H1 (cell line): ENCODE results near the gene ATP1A3. TPM values are rescaled to one million over a fixed set of nuclear protein-coding genes. Genes with fewer than 3 reads are reported as not detected.

Experiments
- CTCF ChIA-PET: fragments of 300-600 bp; sonication (Branson Sonifier 250); formaldehyde crosslinking; loops from one replicate; lab custom pipeline; 2021; ENCODE audit not compliant: partially characterized antibody; lab: Charles Lee
- POLR2A ChIA-PET: fragments of 300-600 bp; sonication (Branson Sonifier 250); formaldehyde crosslinking; loops from one replicate; lab custom pipeline; 2021; ENCODE audit warnings: inconsistent platforms; ENCODE audit not compliant: partially characterized antibody; lab: Charles Lee
- DNase-seq, 2 experiments: peaks; one replicate each; pipeline versions ENCODE4 v3.0.0 to v3.0.0-alpha.2; 2010 to 2022; ENCODE audit warnings: low spot score in 2 of 2, low read depth in 1 of 2, mixed read lengths in 1 of 2
- FAIRE-seq: peaks from 2 replicates; lab custom pipeline; 2011; peaks lifted over from hg19 to GRCh38; lab: Jason Lieb, UNC
- H2AFZ ChIP-seq: 2 replicates; pipeline ENCODE4 v1.8.1; 2012; ENCODE audit warnings: low read length, inconsistent platforms
- H2AK5ac ChIP-seq: 2 replicates; pipeline ENCODE4 v1.6.1; 2013; ENCODE audit warnings: low read depth, low read length
- H2BK120ac ChIP-seq: replicated peaks from 2 replicates; pipeline ENCODE3; 2013; ENCODE audit warnings: low read depth, low read length, inconsistent platforms
- H2BK12ac ChIP-seq: 2 replicates; pipeline ENCODE4 v1.6.1; 2013; ENCODE audit warnings: low read depth, low read length
- H2BK15ac ChIP-seq: 2 replicates; pipeline ENCODE4 v1.6.1; 2013; ENCODE audit warnings: low read length
- H2BK20ac ChIP-seq: 2 replicates; pipeline ENCODE4 v1.6.1; 2013; ENCODE audit warnings: low read length
- H2BK5ac ChIP-seq: 2 replicates; pipeline ENCODE4 v1.6.1; 2013; ENCODE audit warnings: low read depth, low read length
- H3K14ac ChIP-seq: 2 replicates; pipeline ENCODE4 v1.6.1; 2013; ENCODE audit warnings: inconsistent platforms; ENCODE audit not compliant: insufficient read length
- H3K18ac ChIP-seq: 2 replicates; pipeline ENCODE4 v1.6.1; 2013; ENCODE audit warnings: low read length; ENCODE audit errors: extremely low read depth
- H3K23ac ChIP-seq: 2 replicates; pipeline ENCODE4 v1.6.1; 2013; ENCODE audit warnings: inconsistent platforms; ENCODE audit not compliant: insufficient read length
- H3K23me2 ChIP-seq: 2 replicates; pipeline ENCODE4 v1.6.1; 2013; ENCODE audit warnings: low read depth, low read length
- H3K27ac ChIP-seq: 2 replicates; pipeline ENCODE4 v1.6.1; 2011; ENCODE audit warnings: low read depth, low read length, inconsistent platforms
- H3K27me3 ChIP-seq, 4 experiments: replicated peaks in 1 of 4; 1 replicate in 1 of 4; 2 replicates in 3 of 4; pipeline versions ENCODE4 v1.6.1 to v1.8.1; 2011 to 2013; ENCODE audit warnings: low read length in 3 of 4, mild to moderate bottlenecking in 3 of 4, inconsistent platforms in 2 of 4, mixed read lengths in 2 of 4, moderate library complexity in 1 of 4; ENCODE audit not compliant: control insufficient read depth in 3 of 4, insufficient read depth in 3 of 4; ENCODE audit errors: extremely low read depth in 1 of 4
- H3K36me3 ChIP-seq, 4 experiments: 2 replicates each; pipeline versions ENCODE4 v1.6.1 to v1.8.1; 2011 to 2013; ENCODE audit warnings: mild to moderate bottlenecking in 4 of 4, low read length in 3 of 4, moderate library complexity in 2 of 4, control low read depth in 1 of 4, inconsistent platforms in 1 of 4; ENCODE audit not compliant: insufficient read depth in 4 of 4, control insufficient read depth in 2 of 4
- H3K4ac ChIP-seq: replicated peaks from 2 replicates; pipeline ENCODE3; 2013; ENCODE audit warnings: low read length, low read depth, mixed read lengths, inconsistent platforms; ENCODE audit not compliant: insufficient read length
- H3K4me1 ChIP-seq, 4 experiments: replicated peaks in 1 of 4; 1 replicate in 1 of 4; 2 replicates in 3 of 4; pipeline versions ENCODE4 v1.6.1 to v1.8.1; 2011 to 2013; ENCODE audit warnings: low read length in 3 of 4, inconsistent platforms in 2 of 4, mixed read lengths in 1 of 4; ENCODE audit not compliant: insufficient read depth in 4 of 4, control insufficient read depth in 3 of 4
- H3K4me2 ChIP-seq, 2 experiments: 2 replicates each; pipeline versions ENCODE4 v1.6.1 to v1.8.1; 2011 to 2013; ENCODE audit warnings: low read depth in 2 of 2, low read length in 2 of 2, control low read depth in 1 of 2, inconsistent platforms in 1 of 2, mild to moderate bottlenecking in 1 of 2; ENCODE audit not compliant: insufficient read depth in 1 of 2
- H3K4me3 ChIP-seq, 4 experiments: fragments of 200-600, 300-600 bp in 1 of 4; sonication (generic), shearing (Covaris generic), sonication (Bioruptor Twin) in 1 of 4; 2 replicates each; pipeline versions ENCODE4 v1.5.1 to v1.8.1; 2011 to 2016; ENCODE audit warnings: low read length in 4 of 4, low read depth in 3 of 4, control low read depth in 2 of 4, inconsistent platforms in 2 of 4, mild to moderate bottlenecking in 2 of 4, mixed read lengths in 1 of 4, moderate library complexity in 1 of 4; ENCODE audit not compliant: insufficient read depth in 2 of 4; ENCODE audit errors: extremely low read depth in 1 of 4
- H3K56ac ChIP-seq: replicated peaks from 2 replicates; pipeline ENCODE3; 2013; ENCODE audit warnings: low read depth, mild to moderate bottlenecking, mixed read lengths, low read length, inconsistent platforms; ENCODE audit not compliant: insufficient read length
- H3K79me1 ChIP-seq: 2 replicates; pipeline ENCODE4 v1.6.1; 2013; ENCODE audit warnings: low read depth, low read length, control low read depth
- H3K79me2 ChIP-seq, 2 experiments: 2 replicates each; pipeline versions ENCODE4 v1.6.1 to v1.8.1; 2012 to 2013; ENCODE audit warnings: low read length in 2 of 2, mild to moderate bottlenecking in 2 of 2, inconsistent platforms in 1 of 2; ENCODE audit not compliant: insufficient read depth in 2 of 2, control insufficient read depth in 1 of 2
- H3K9ac ChIP-seq, 4 experiments: replicated peaks in 1 of 4; 1 replicate in 1 of 4; 2 replicates in 3 of 4; pipeline versions ENCODE4 v1.6.1 to v1.8.1; 2011 to 2013; ENCODE audit warnings: low read depth in 3 of 4, low read length in 3 of 4, control low read depth in 2 of 4, mild to moderate bottlenecking in 2 of 4, moderate library complexity in 2 of 4, inconsistent platforms in 1 of 4; ENCODE audit errors: extremely low read depth in 1 of 4
- H3K9me3 ChIP-seq, 2 experiments: 2 replicates each; pipeline versions ENCODE4 v1.6.1 to v1.8.1; 2012 to 2013; ENCODE audit warnings: mild to moderate bottlenecking in 2 of 2, moderate library complexity in 2 of 2, control low read depth in 1 of 2, inconsistent platforms in 1 of 2, low read depth in 1 of 2, low read length in 1 of 2, mixed read lengths in 1 of 2; ENCODE audit not compliant: insufficient read depth in 2 of 2
- H4K20me1 ChIP-seq, 2 experiments: replicated peaks in 1 of 2; 2 replicates each; pipeline versions ENCODE3 to v1.8.1; 2011 to 2013; ENCODE audit warnings: inconsistent platforms in 2 of 2, low read length in 2 of 2, mild to moderate bottlenecking in 1 of 2; ENCODE audit not compliant: insufficient read depth in 2 of 2, control insufficient read depth in 1 of 2
- H4K5ac ChIP-seq: 2 replicates; pipeline ENCODE4 v1.6.1; 2013; ENCODE audit warnings: low read length, low read depth, mixed read lengths, inconsistent platforms; ENCODE audit not compliant: insufficient read length
- H4K8ac ChIP-seq: 2 replicates; pipeline ENCODE4 v1.8.0; 2013; ENCODE audit warnings: mild to moderate bottlenecking, moderate library complexity, low read length, inconsistent platforms; ENCODE audit not compliant: insufficient read depth; ENCODE audit errors: extremely low read depth
- H4K91ac ChIP-seq: replicated peaks from 2 replicates; pipeline ENCODE3; 2013; ENCODE audit warnings: low read length, mixed read lengths, inconsistent platforms; ENCODE audit not compliant: insufficient read length
- EGR1 ChIP-seq: IDR thresholded peaks from 2 replicates; pipeline ENCODE4 v1.6.1; 2011; ENCODE audit warnings: low read depth, low read length, borderline replicate concordance
- EZH2 ChIP-seq: fragments of 200-600 bp; sonication (generic); IDR thresholded peaks from 2 replicates; pipeline ENCODE4 v1.7.1; 2012; ENCODE audit warnings: low read depth, mild to moderate bottlenecking, moderate library complexity, low read length, inconsistent platforms; ENCODE audit not compliant: severe bottlenecking
- MAX ChIP-seq: IDR thresholded peaks from 2 replicates; pipeline ENCODE4 v1.6.1; 2012; ENCODE audit warnings: inconsistent platforms
- NANOG ChIP-seq: IDR thresholded peaks from 2 replicates; pipeline ENCODE4 v1.6.1; 2011; ENCODE audit warnings: low read length, low read depth, mild to moderate bottlenecking, inconsistent platforms; ENCODE audit not compliant: insufficient read depth, poor library complexity, severe bottlenecking
- PHF8 ChIP-seq: fragments of 200-600 bp; sonication (generic); conservative IDR thresholded peaks from 2 replicates; pipeline ENCODE4 v1.7.1; 2012; ENCODE audit warnings: low read depth, mild to moderate bottlenecking, inconsistent platforms, low read length, moderate library complexity
- RNF2 ChIP-seq: fragments of 200-900, 300-1000 bp; sonication (generic); IDR thresholded peaks from 2 replicates; pipeline ENCODE4 v1.7.1; 2016; ENCODE audit warnings: borderline replicate concordance, low read depth, mild to moderate bottlenecking, antibody characterized with exemption, low read length; ENCODE audit not compliant: poor library complexity, severe bottlenecking; ENCODE audit errors: missing control alignments
- SUZ12 ChIP-seq: fragments of 200-600 bp; sonication (generic); IDR thresholded peaks from 2 replicates; pipeline ENCODE4 v1.6.1; 2012; ENCODE audit warnings: mild to moderate bottlenecking, inconsistent platforms, low read length, moderate library complexity, mixed read lengths
- WGBS, 2 experiments: shearing (Covaris generic) in 1 of 2; methylation state at CpG; one replicate each; pipeline versions ENCODE4 v1.1.6 to v1.1.7; 2013 to 2015; ENCODE audit warnings: low lambda C conversion rate in 2 of 2, mixed read lengths in 2 of 2, inconsistent platforms in 1 of 2, low coverage in 1 of 2, missing lambda C conversion rate in 1 of 2; ENCODE audit not compliant: insufficient replicate concordance in 2 of 2, insufficient coverage in 1 of 2, insufficient read length in 1 of 2; ENCODE audit errors: extremely low coverage in 1 of 2, missing lambda C conversion rate in 1 of 2; 5-methylcytosine and 5-hydroxymethylcytosine counted together
- polyA plus RNA-seq, 7 experiments: library from polyadenylated mRNA; depleted of rRNA in 3 of 7; stranded (reverse) in 5 of 7; unstranded in 2 of 7; fragments of >200 nt in 5 of 7; fragments of 200-250 nt in 2 of 7; gene quantifications; 1 replicate in 5 of 7; 2 replicates in 1 of 7; 4 replicates in 1 of 7; pipeline versions ENCODE4 v1.2.1 to v1.2.3, GENCODE V29; 2011 to 2013; ENCODE audit warnings: missing spikeins in 2 of 7, mixed read lengths in 2 of 7
- total RNA-seq: library from RNA; stranded (reverse); fragmentation: NEBNext Ultra II Directional; extraction: Animal tissue kit (Norgen Biotek cat#: 25700); gene quantifications from 2 replicates; pipeline ENCODE4 v1.2.1, GENCODE V29; 2021

ATP1A3 gene
- total and polyA plus RNA-seq, 2 of the 8 experiments (the other 6 are each of a cell fraction or from before 2014, with no cell fraction given): 11.1 to 41.2 TPM

DNA sequence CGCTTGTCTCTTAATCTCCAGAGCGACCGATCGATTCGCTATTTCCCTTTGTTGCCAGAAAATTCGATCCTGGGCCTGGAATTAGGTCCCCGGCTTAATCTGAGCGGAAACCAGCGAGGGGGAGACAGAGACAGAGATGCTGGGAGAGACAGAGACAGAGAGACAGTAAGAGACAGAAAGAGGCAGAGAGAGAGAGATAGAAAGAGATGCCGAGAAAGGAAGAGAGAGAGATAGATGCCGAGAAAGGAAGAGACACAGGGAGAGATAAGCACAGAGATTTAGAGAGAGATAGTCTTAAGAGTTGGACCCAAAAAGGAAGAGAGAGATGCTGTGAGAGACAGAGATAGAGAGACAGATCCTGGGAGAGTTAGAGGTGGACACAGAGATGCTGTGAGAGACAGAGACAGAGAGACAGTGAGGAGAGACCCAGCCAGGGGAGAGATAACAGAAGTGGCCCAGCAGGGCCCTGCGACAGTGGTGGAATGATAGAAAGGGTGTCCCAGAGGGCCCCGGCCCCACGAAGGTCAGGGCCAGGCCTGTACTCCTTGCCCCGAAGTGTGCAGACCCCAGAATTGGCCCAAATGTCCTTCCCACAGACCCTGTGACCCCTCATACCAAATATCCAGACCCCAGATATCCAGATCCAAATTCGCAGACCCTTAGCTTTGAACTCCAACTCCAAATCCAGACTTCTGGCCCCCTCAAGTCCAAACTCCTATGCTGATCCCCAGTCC, 67.1 kb downstream of the ATP1A3 start:
- H3K36me3 ChIP-seq: no peaks in the 10 kb centered on the region
- H2BK120ac ChIP-seq: no peak overlapping the region
- peaks cover 6 to 21% (median 12%) of the 10 kb centered on the region in 4 experiments for H3K4me1 ChIP-seq
- H3K4me2 ChIP-seq: peak overlapping the region in 1 of 2 experiments; percentile 66; a peak in 1 of 4 replicates
- peaks cover 10% of the 10 kb centered on the region for H3K23me2 ChIP-seq
- DNase-seq (no peak), FAIRE-seq (no peak)
- peaks cover 10 to 30% of the 10 kb centered on the region in 2 experiments for H4K20me1 ChIP-seq
- H3K4ac ChIP-seq: no peak overlapping the region
- H2BK20ac ChIP-seq: no peak overlapping the region
- no peak overlapping the region for H4K91ac ChIP-seq
- peak overlapping the region in 1 of 4 experiments; percentile 60; a peak in 2 of 8 replicates for H3K4me3 ChIP-seq
- 64% methylated on average over 11 of the region's 16 CpGs; no CpG with 5 or more reads in 1 of the 2 experiments for WGBS, 2 experiments
- no peak overlapping the region for H3K9ac ChIP-seq
- H2BK5ac ChIP-seq: no peak overlapping the region
- no peaks in the 10 kb centered on the region for H3K79me2 ChIP-seq
- H3K27ac ChIP-seq: no peak overlapping the region
- ChIA-PET CTCF (interaction anchor here (1.4 to 1.5 kb wide), 4 partner anchors 11 to 54 kb away, joined by 5 to 6 read pairs (median 6); no protein-coding TSS in a partner anchor), POLR2A (interaction anchor here (0.7 to 9.6 kb wide), 5 partner anchors 10 to 66 kb away, joined by 4 to 71 read pairs (median 5); partner anchors contain the start of gene RPS19)
- no peak overlapping the region for H2BK12ac ChIP-seq
- no peak overlapping the region; the same call in 1 of the 2 replicates for H2AK5ac ChIP-seq
- no peak overlapping the region for H2AFZ ChIP-seq
- H4K8ac ChIP-seq: no peak overlapping the region
- no peak overlapping the region for H2BK15ac ChIP-seq
- H3K14ac ChIP-seq: no peak overlapping the region
- H3K9me3 ChIP-seq: no peaks in the 10 kb centered on the region
- H3K56ac ChIP-seq: no peak overlapping the region
- peaks cover 89 to 98% (median 95%) of the 10 kb centered on the region in 4 experiments for H3K27me3 ChIP-seq
- TF ChIP-seq EGR1 (no peak), RNF2 (peak; percentile 55), PHF8 (no peak), EZH2 (peak; percentile 55), MAX (no peak), NANOG (no peak), SUZ12 (peak; percentile 53)
- H3K18ac ChIP-seq: no peak overlapping the region
- no peak overlapping the region for H3K23ac ChIP-seq
- no peaks in the 10 kb centered on the region for H3K79me1 ChIP-seq
- no peak overlapping the region for H4K5ac ChIP-seq
